Measurements from ENCODE around the gene TP73. TPM values are rescaled to one million over a fixed set of nuclear protein-coding genes. Genes with fewer than 3 reads are reported as not detected.
"Not testable (repeated sequence)": the region's sequence is repeated elsewhere in the genome, so short reads cannot be mapped to it uniquely, and the experiment has no call there.

The TP73 gene
- total and polyA plus RNA-seq, 2 experiments from 2014 or later: not detected

DNA sequence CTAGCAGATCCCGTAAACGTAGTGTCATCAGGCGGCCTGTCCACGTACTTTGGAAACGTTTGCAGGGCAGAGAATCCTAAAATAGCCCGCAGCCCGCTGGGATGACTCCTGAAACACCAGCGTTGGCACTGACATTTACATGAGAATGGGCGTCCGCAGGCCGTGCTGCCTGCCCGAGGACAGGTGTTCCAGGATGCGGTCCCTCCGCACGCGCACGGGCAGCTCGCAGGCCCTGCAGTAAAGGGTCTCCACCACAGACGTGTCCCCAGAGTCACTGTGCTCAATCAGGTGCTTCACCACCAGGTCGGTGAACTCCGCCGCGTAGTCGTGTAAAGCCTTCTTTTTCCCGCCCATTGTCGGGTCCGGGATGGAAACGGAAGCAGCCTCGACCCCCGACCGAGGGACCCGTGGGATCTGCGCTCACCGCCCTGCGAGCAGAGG is 94.1 kb downstream of the TP73 start:
- peak; percentile 35 for DNase-seq
- H3K36me3 ChIP-seq (ENCODE audit: low read depth): no peaks in the 10 kb centered on the region
- no peaks in the 10 kb centered on the region for H4K20me1 ChIP-seq (ENCODE audit: insufficient read depth)
- H3F3A ChIP-seq (ENCODE audit: insufficient read depth): peaks cover 4% of the 10 kb centered on the region; the same call in 1 of the 2 replicates
- WGBS, 2 experiments (ENCODE audit: low coverage in 1 of 2, low lambda C conversion rate in 2 of 2, missing lambda C conversion rate in 2 of 2): 29 to 32% methylated on average over 34 to 35 of the region's 35 CpGs
- no peaks in the 10 kb centered on the region for H3K9me2 ChIP-seq (ENCODE audit: insufficient read depth)
- H3K27ac ChIP-seq: no peak overlapping the region
- H3K4me1 ChIP-seq (ENCODE audit: insufficient read depth): peaks cover 4% of the 10 kb centered on the region; the same call in 1 of the 2 replicates
- H2AFZ ChIP-seq: peak overlapping the region; percentile 85
- peak overlapping the region; percentile 88 for H3K4me2 ChIP-seq (ENCODE audit: unreplicated experiment)
- H3K27me3 ChIP-seq (replicated peaks; ENCODE audit: insufficient read depth): peaks cover 14% of the 10 kb centered on the region; the same call in 1 of the 2 replicates
- in situ Hi-C loops (cut with MboI): no loop called here
- H3K9ac ChIP-seq: peak overlapping the region; percentile 71
- peak overlapping the region; percentile 82 for H3K4me3 ChIP-seq
- H3K9me3 ChIP-seq (ENCODE audit: low read depth): no peaks in the 10 kb centered on the region
- H3K79me2 ChIP-seq (ENCODE audit: insufficient read depth): no peaks in the 10 kb centered on the region
- TF ChIP-seq EZH2phosphoT487 (IDR thresholded peaks at IDR 0.05; ENCODE audit: insufficient read depth, low read depth) (no peak), EZH2 (IDR thresholded peaks at IDR 0.05; ENCODE audit: insufficient read depth, poor library complexity, severe bottlenecking) (no peak)

DNA sequence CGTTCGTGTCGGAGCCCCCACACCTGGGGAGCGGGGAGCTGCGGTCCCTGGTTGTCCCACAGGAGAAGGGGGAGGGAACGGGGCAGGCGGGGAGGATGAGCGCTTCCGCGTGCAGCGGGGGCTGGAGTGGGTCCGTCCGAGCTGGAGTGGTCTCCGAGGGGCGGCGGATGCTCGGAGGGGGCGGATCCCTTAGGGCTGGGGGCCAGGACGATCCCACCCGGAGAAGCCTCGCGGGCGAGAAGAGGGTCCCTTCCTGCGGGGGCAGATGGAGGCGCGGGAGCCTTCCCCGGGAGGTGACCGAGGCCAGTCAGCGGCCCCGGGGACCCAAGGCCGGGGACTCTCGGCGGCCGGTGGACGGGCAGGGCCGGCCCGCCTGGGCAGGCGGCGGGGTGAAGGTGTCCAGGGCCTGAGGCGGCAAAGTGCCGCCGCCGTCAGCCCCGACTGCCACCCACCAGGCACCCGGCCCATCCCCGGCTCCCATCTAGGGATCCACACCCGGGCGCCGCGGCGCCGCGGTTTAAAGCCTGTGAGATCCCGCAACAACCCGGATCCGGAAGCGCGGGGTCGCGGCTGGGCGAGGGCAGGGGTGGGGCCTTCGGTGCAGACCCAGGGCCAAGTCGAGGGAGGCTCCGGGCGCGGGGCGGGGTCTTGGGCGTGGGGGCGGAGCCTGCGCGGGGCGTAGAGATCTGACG is 94.7 kb downstream of the TP73 start:
- peak; percentile 79 for DNase-seq
- peak overlapping the region; percentile 82 for H3K4me3 ChIP-seq
- peak overlapping the region; percentile 85 for H2AFZ ChIP-seq
- H3K79me2 ChIP-seq (ENCODE audit: insufficient read depth): no peaks in the 10 kb centered on the region
- TF ChIP-seq EZH2phosphoT487 (IDR thresholded peaks at IDR 0.05; ENCODE audit: insufficient read depth, low read depth): no peak
- no peak for TF ChIP-seq EZH2 (IDR thresholded peaks at IDR 0.05; ENCODE audit: insufficient read depth, poor library complexity, severe bottlenecking)
- 2 to 5% methylated on average over 39 to 49 of the region's 73 CpGs for WGBS, 2 experiments (ENCODE audit: low coverage in 1 of 2, low lambda C conversion rate in 2 of 2, missing lambda C conversion rate in 2 of 2)
- no peaks in the 10 kb centered on the region for H3K9me3 ChIP-seq (ENCODE audit: low read depth)
- peaks cover 4% of the 10 kb centered on the region; the same call in 1 of the 2 replicates for H3F3A ChIP-seq (ENCODE audit: insufficient read depth)
- no peaks in the 10 kb centered on the region for H4K20me1 ChIP-seq (ENCODE audit: insufficient read depth)
- no peaks in the 10 kb centered on the region for H3K9me2 ChIP-seq (ENCODE audit: insufficient read depth)
- peak overlapping the region; percentile 71 for H3K9ac ChIP-seq
- peaks cover 20% of the 10 kb centered on the region for H3K27me3 ChIP-seq (replicated peaks; ENCODE audit: insufficient read depth)
- no peaks in the 10 kb centered on the region for H3K36me3 ChIP-seq (ENCODE audit: low read depth)
- H3K4me2 ChIP-seq (ENCODE audit: unreplicated experiment): peak overlapping the region; percentile 88
- peaks cover 4% of the 10 kb centered on the region; the same call in 1 of the 2 replicates for H3K4me1 ChIP-seq (ENCODE audit: insufficient read depth)
- in situ Hi-C loops (cut with MboI): no loop called here
- H3K27ac ChIP-seq: no peak overlapping the region

DNA sequence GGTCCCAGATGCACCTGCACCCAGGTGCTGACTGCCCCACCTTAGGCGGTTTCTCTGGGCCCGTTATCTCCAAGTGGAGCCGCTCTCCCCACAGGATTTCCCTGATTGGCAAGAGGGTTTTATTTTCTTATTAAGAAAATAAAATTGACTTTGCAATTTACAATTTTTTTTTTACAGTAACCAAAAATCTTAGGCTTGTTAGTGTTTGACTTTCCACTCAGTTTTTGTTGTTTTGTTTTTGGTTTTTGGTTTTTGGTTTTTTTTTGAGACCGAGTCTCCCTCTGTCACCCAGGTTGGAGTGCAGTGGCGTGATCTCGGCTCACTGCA is 95.2 kb downstream of the TP73 start:
- H3K27me3 ChIP-seq (replicated peaks; ENCODE audit: insufficient read depth): peaks cover 20% of the 10 kb centered on the region
- 50 to 52% methylated on average over 6 of the region's 6 CpGs for WGBS, 2 experiments (ENCODE audit: low coverage in 1 of 2, low lambda C conversion rate in 2 of 2, missing lambda C conversion rate in 2 of 2)
- peaks cover 4% of the 10 kb centered on the region; the same call in 1 of the 2 replicates for H3K4me1 ChIP-seq (ENCODE audit: insufficient read depth)
- H3K9me2 ChIP-seq (ENCODE audit: insufficient read depth): no peaks in the 10 kb centered on the region
- peaks cover 4% of the 10 kb centered on the region; the same call in 1 of the 2 replicates for H3F3A ChIP-seq (ENCODE audit: insufficient read depth)
- H3K4me2 ChIP-seq (ENCODE audit: unreplicated experiment): peak overlapping the region; percentile 88
- no peak for DNase-seq
- no peak overlapping the region for H3K27ac ChIP-seq
- in situ Hi-C loops (cut with MboI): no loop called here
- no peaks in the 10 kb centered on the region for H3K36me3 ChIP-seq (ENCODE audit: low read depth)
- no peaks in the 10 kb centered on the region for H3K79me2 ChIP-seq (ENCODE audit: insufficient read depth)
- H3K9ac ChIP-seq: peak overlapping the region; percentile 71
- H4K20me1 ChIP-seq (ENCODE audit: insufficient read depth): no peaks in the 10 kb centered on the region
- no peaks in the 10 kb centered on the region for H3K9me3 ChIP-seq (ENCODE audit: low read depth)
- TF ChIP-seq EZH2phosphoT487 (IDR thresholded peaks at IDR 0.05; ENCODE audit: insufficient read depth, low read depth) (no peak), EZH2 (IDR thresholded peaks at IDR 0.05; ENCODE audit: insufficient read depth, poor library complexity, severe bottlenecking) (no peak)
- H3K4me3 ChIP-seq: peak overlapping the region; percentile 82
- peak overlapping the region; percentile 85 for H2AFZ ChIP-seq

DNA sequence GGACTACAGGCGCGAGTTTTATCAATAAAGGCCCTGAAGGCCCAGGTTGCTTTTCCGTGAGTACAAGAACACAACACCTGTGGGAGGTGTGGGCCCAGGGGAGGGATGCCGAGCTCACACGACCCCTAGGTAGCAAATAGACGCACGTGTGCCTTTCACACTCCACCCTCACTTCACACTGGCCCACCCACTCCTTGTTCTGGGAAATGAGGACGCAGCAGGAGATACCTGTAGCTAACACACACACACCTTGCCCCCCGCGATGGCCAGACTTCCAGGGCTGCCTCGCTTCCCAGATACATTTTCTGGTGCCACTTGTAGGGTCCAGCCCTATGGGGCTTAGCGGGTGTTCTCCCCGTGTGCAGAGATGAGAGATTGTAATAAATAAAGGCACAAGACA is 95.6 kb downstream of the TP73 start:
- peak overlapping the region; percentile 71 for H3K9ac ChIP-seq
- in situ Hi-C loops (cut with MboI): no loop called here
- peak overlapping the region; percentile 82 for H3K4me3 ChIP-seq
- H2AFZ ChIP-seq: peak overlapping the region; percentile 85
- H3K9me2 ChIP-seq (ENCODE audit: insufficient read depth): no peaks in the 10 kb centered on the region
- peaks cover 4% of the 10 kb centered on the region; the same call in 1 of the 2 replicates for H3F3A ChIP-seq (ENCODE audit: insufficient read depth)
- no peak for DNase-seq
- WGBS, 2 experiments (ENCODE audit: low coverage in 1 of 2, low lambda C conversion rate in 2 of 2, missing lambda C conversion rate in 2 of 2): 80 to 83% methylated on average over 13 of the region's 13 CpGs
- H4K20me1 ChIP-seq (ENCODE audit: insufficient read depth): no peaks in the 10 kb centered on the region
- H3K4me1 ChIP-seq (ENCODE audit: insufficient read depth): peaks cover 4% of the 10 kb centered on the region; the same call in 1 of the 2 replicates
- no peaks in the 10 kb centered on the region for H3K9me3 ChIP-seq (ENCODE audit: low read depth)
- H3K27me3 ChIP-seq (replicated peaks; ENCODE audit: insufficient read depth): peaks cover 20% of the 10 kb centered on the region
- no peak for TF ChIP-seq EZH2 (IDR thresholded peaks at IDR 0.05; ENCODE audit: insufficient read depth, poor library complexity, severe bottlenecking)
- TF ChIP-seq EZH2phosphoT487 (IDR thresholded peaks at IDR 0.05; ENCODE audit: insufficient read depth, low read depth): no peak
- H3K4me2 ChIP-seq (ENCODE audit: unreplicated experiment): peak overlapping the region; percentile 88
- no peak overlapping the region for H3K27ac ChIP-seq
- no peaks in the 10 kb centered on the region for H3K79me2 ChIP-seq (ENCODE audit: insufficient read depth)
- H3K36me3 ChIP-seq (ENCODE audit: low read depth): no peaks in the 10 kb centered on the region

DNA sequence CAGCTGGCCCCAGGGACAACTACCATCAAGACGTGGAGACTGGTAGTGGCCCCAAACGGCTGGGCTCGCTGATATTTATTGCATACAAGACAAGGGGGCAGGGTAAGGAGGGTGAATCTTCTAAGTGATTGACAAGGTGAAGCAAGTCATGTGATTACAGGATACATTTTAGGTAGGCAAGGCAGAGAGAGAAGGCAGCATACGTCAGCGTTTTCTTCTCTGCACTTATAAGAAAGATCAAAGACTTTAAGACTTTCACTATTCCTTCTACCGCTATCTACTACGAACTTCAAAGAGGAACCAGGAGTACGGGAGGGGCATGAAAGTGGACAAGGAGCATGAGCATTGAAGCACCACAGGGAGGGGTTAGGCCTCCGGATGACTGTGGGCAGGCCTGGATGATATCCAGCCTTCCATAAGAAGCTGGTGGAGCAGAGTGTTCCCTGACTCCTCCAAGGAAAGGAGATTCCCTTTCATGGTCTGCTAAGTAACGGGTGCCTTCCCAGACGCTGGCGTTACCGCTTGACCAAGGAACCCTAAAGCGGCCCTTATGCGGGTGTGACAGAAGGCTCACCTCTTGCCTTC is 96.1 kb downstream of the TP73 start:
- H3K9ac ChIP-seq; H3K79me2 ChIP-seq (ENCODE audit: insufficient read depth); H3K36me3 ChIP-seq (ENCODE audit: low read depth); H3K27ac ChIP-seq; H3K9me2 ChIP-seq (ENCODE audit: insufficient read depth); H4K20me1 ChIP-seq (ENCODE audit: insufficient read depth); H2AFZ ChIP-seq; in situ Hi-C loops (cut with MboI); H3K4me2 ChIP-seq (ENCODE audit: unreplicated experiment); H3K4me3 ChIP-seq; H3K9me3 ChIP-seq (ENCODE audit: low read depth); H3K4me1 ChIP-seq (ENCODE audit: insufficient read depth); H3F3A ChIP-seq (ENCODE audit: insufficient read depth); DNase-seq: not testable (repeated sequence)
- WGBS, 2 experiments (ENCODE audit: low coverage in 1 of 2, low lambda C conversion rate in 2 of 2, missing lambda C conversion rate in 2 of 2): 55 to 57% methylated on average over 15 of the region's 15 CpGs
- peaks cover 20% of the 10 kb centered on the region for H3K27me3 ChIP-seq (replicated peaks; ENCODE audit: insufficient read depth)

Measured in GM23248 (cell line).